ENCODE data around the gene ARMCX2.
A peak's percentile ranks its signal among the peaks of the same experiment; 100 is the strongest.
"Not testable (repeated sequence)": the region's sequence is repeated elsewhere in the genome, so short reads cannot be mapped to it uniquely, and the experiment has no call there.

The ARMCX2 gene

GRCh38 chrX:101659601-101660063 lies at the start of gene ARMCX2:
Gene ARMCX2, minus strand, starts transcription at chrX:101659850. Its CDS starts 2,262 bp downstream, at chrX:101657588.
- no peak for DNase-seq

- DNase-seq = no peak
Observed at GRCh38 chrX:101709384-101709783, 49.7 kb upstream of the ARMCX2 start.

- no peak for DNase-seq
Observed at GRCh38 chrX:101708163-101708562, 48.5 kb upstream of the ARMCX2 start.

GRCh38 chrX:101693476-101693875 lies 33.8 kb upstream of the ARMCX2 start:
- no peak for DNase-seq

- no peak for DNase-seq
Observed at GRCh38 chrX:101691835-101692234, 32.2 kb upstream of the ARMCX2 start.

GRCh38 chrX:101686574-101686973 lies 26.9 kb upstream of the ARMCX2 start:
- no peak for DNase-seq

- DNase-seq = no peak
Observed at GRCh38 chrX:101685923-101686322, 26.3 kb upstream of the ARMCX2 start.

- DNase-seq = no peak
Observed at GRCh38 chrX:101682723-101683122, 23.1 kb upstream of the ARMCX2 start.

GRCh38 chrX:101677028-101677427 lies 17.4 kb upstream of the ARMCX2 start:
- no peak for DNase-seq

GRCh38 chrX:101676571-101676970 lies 16.9 kb upstream of the ARMCX2 start:
- DNase-seq = no peak

- DNase-seq = no peak
Observed at GRCh38 chrX:101668143-101668542, 8.5 kb upstream of the ARMCX2 start.

GRCh38 chrX:101658661-101659491 lies 774 bp downstream of the ARMCX2 start:
- peak; percentile 59 for DNase-seq

- no peak for DNase-seq
Observed at GRCh38 chrX:101657495-101657894, 2.2 kb downstream of the ARMCX2 start.

GRCh38 chrX:101656817-101657216 lies 2.8 kb downstream of the ARMCX2 start:
- DNase-seq = no peak

- DNase-seq = no peak
Observed at GRCh38 chrX:101655534-101655933, 4.1 kb downstream of the ARMCX2 start.

GRCh38 chrX:101647716-101648115 lies 11.9 kb downstream of the ARMCX2 start:
- DNase-seq = not testable (repeated sequence)

- DNase-seq = no peak
Observed at GRCh38 chrX:101642093-101642492, 17.6 kb downstream of the ARMCX2 start.

- DNase-seq = no peak
Observed at GRCh38 chrX:101639583-101639982, 20.1 kb downstream of the ARMCX2 start.

- DNase-seq = no peak
Observed at GRCh38 chrX:101619364-101619763, 40.3 kb downstream of the ARMCX2 start.

GRCh38 chrX:101617211-101618191 lies 42.1 kb downstream of the ARMCX2 start, which contains the start of gene ARMCX6:
Gene ARMCX6, minus strand, starts transcription at chrX:101618000. Its CDS starts 1,380 bp downstream, at chrX:101616620.
- DNase-seq = peak; percentile 72

GRCh38 chrX:101605728-101606127 lies 53.9 kb downstream of the ARMCX2 start:
- DNase-seq = no peak
